Esophagus (tissue), 2 donors: ENCODE results near the gene CRLF2. TPM values are rescaled to one million over a fixed set of nuclear protein-coding genes. Genes with fewer than 3 reads are reported as not detected.
"Not testable (repeated sequence)": the region's sequence is repeated elsewhere in the genome, so short reads cannot be mapped to it uniquely, and the experiment has no call there.

ENCODE experiments used
- H3K27ac ChIP-seq, 2 donors: one replicate each; pipeline ENCODE4 v1.5.1; 2013; ENCODE audit warnings: low read depth in 2 of 2, mild to moderate bottlenecking in 2 of 2, inconsistent platforms in 1 of 2, low read length in 1 of 2, moderate library complexity in 1 of 2
- H3K27me3 ChIP-seq, 2 donors: one replicate each; pipeline ENCODE4 v1.6.1; 2013; ENCODE audit warnings: low read length in 2 of 2, control low read depth in 1 of 2, mild to moderate bottlenecking in 1 of 2; ENCODE audit not compliant: insufficient read depth in 2 of 2, control insufficient read depth in 1 of 2
- H3K36me3 ChIP-seq, 2 donors: one replicate each; pipeline ENCODE4 v1.6.1; 2013; ENCODE audit warnings: low read length in 1 of 2; ENCODE audit not compliant: control insufficient read depth in 2 of 2, insufficient read depth in 2 of 2
- H3K4me1 ChIP-seq, 2 donors: one replicate each; pipeline ENCODE4 v1.6.1; 2013; ENCODE audit warnings: low read length in 1 of 2; ENCODE audit not compliant: control insufficient read depth in 2 of 2, insufficient read depth in 2 of 2
- H3K4me3 ChIP-seq, 2 donors: one replicate each; pipeline ENCODE4 v1.5.1; 2013; ENCODE audit warnings: low read length in 2 of 2, mild to moderate bottlenecking in 2 of 2, low read depth in 1 of 2, moderate library complexity in 1 of 2
- H3K9me3 ChIP-seq, 2 donors: one replicate each; pipeline ENCODE4 v1.6.1; 2013; ENCODE audit warnings: mild to moderate bottlenecking in 2 of 2, low read depth in 1 of 2, low read length in 1 of 2, moderate library complexity in 1 of 2; ENCODE audit not compliant: control insufficient read depth in 2 of 2, insufficient read depth in 1 of 2
- WGBS, 2 donors: extraction: QIAGEN DNeasy Blood & Tissue Kit; methylation state at CpG; one replicate each; pipeline ENCODE4 v1.1.7; 2013; 5-methylcytosine and 5-hydroxymethylcytosine counted together
- polyA plus RNA-seq, 2 donors: library from polyadenylated mRNA; stranded (reverse); fragments of 200-250 nt; gene quantifications; one replicate each; pipeline ENCODE4 v1.2.3, GENCODE V29; 2013
- donor health status: healthy with polysubstance abuse.
- donor health status: Bipolar disorder and iron deficiency.

Gene CRLF2
- polyA plus RNA-seq, 2 donors: 0.09 TPM; not detected in 1

DNA sequence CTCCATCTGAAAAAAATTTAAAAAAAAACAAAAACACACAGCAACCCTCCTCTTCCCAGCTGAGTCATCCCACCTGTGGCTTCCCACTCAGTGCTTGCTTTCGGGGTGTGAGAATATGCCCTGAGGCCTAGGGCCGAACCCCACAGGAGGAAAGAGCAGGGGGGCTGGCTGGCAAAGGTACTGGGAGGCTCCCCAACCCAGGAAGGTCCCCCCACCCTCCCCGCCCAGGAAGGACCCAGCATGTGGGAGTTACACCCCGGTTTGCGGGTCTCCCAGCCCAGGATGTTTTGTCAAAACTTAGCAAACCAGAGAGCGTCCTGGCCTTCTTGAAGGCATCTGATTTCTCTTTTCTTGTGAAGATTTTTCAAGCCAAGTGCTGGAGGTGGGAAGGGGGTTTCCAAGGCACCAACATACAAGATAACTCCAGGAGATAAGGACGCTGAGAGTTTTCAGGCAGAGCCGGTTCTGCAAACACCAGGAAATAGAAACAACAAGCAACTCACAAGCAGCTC lies 30.5 kb upstream of the CRLF2 start:
- Histone ChIP-seq H3K4me1 (no peaks in the 10 kb centered on the region), H3K36me3 (no peaks in the 10 kb centered on the region), H3K27me3 (no peaks in the 10 kb centered on the region), H3K27ac (peak overlapping the region; percentile 47 to 60), H3K4me3 (no peak overlapping the region), H3K9me3 (no peaks in the 10 kb centered on the region)
- 17 to 27% methylated on average over 8 of the region's 8 CpGs for WGBS, 2 donors

- not testable (repeated sequence) for H3K9me3 ChIP-seq, H3K4me3 ChIP-seq, H3K36me3 ChIP-seq, H3K27ac ChIP-seq, H3K4me1 ChIP-seq, H3K27me3 ChIP-seq
- 86 to 96% methylated on average over 9 of the region's 10 CpGs for WGBS, 2 donors
These were observed 28.1 kb upstream of the CRLF2 start for GRCh38 chrX:1240551-1240950.

DNA sequence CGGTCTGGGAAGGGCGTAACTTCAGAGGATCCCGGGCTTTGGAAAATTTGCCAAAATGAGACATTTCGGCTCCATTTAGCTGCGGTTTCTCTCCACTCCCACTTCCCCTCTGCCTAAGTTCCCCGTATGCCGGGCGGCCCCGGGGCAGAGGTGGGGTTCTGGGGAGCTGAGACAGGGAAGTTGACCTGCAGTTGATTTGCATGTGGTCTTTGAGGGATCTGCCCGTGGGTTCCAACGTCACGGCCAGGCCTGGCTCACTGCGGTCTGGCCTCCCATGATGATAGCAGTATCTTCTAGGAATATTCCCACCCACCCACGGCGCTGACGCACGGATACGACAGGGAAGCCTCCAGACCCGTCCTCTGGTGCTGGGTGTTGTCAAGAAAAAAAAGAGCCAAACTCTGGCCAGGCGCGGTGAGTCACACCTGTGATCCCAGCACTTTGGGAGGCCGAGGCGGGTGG lies 27.3 kb upstream of the CRLF2 start:
- no peaks in the 10 kb centered on the region for H3K36me3 ChIP-seq
- H3K27ac ChIP-seq: no peak overlapping the region
- H3K4me1 ChIP-seq: no peaks in the 10 kb centered on the region
- H3K27me3 ChIP-seq: no peaks in the 10 kb centered on the region
- WGBS, 2 donors: 82% methylated on average over 23 of the region's 23 CpGs
- H3K9me3 ChIP-seq: no peaks in the 10 kb centered on the region
- H3K4me3 ChIP-seq: no peak overlapping the region

DNA sequence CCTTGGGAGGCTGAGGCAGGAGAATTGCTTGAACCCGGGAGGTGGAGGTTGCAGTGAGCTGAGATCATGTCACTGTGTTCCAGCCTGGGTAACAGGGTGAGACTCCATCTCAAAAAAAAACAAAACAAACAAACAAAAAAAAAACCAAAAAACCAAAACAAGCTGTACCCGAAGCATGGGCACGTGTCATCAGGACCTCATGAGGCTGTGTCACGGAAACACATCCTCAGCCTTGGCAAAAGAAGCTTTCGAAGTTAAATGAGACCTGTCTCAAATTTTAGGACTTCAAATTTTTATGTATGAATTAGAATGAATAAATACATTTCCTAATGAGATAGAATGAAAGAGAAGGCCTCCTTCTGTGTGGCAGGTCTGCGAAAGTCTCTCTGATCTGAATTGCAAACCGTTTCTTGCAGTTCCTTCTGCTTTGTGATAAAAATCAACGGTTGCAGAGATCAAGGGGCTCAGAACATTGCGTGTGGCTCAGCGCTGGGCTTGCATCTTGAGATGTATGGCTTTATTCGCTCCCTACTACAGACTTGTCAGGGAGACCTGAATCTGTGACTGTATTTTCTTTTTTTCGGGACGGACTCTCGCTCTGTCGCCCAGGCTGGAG lies 19.5 kb upstream of the CRLF2 start:
- Histone ChIP-seq H3K9me3 (no peaks in the 10 kb centered on the region), H3K27ac (no peak overlapping the region), H3K27me3 (no peaks in the 10 kb centered on the region), H3K4me3 (no peak overlapping the region), H3K36me3 (no peaks in the 10 kb centered on the region), H3K4me1 (no peaks in the 10 kb centered on the region)
- 65 to 73% methylated on average over 15 of the region's 15 CpGs for WGBS, 2 donors

- not testable (repeated sequence) for H3K27me3 ChIP-seq, H3K9me3 ChIP-seq, H3K27ac ChIP-seq, H3K4me3 ChIP-seq, H3K36me3 ChIP-seq, H3K4me1 ChIP-seq
- WGBS, 2 donors: 86 to 87% methylated on average over 8 of the region's 8 CpGs
These were observed 15.7 kb upstream of the CRLF2 start for GRCh38 chrX:1228101-1228500.

- no peaks in the 10 kb centered on the region for H3K27me3 ChIP-seq
- no peak overlapping the region for H3K27ac ChIP-seq
- no peak overlapping the region for H3K4me3 ChIP-seq
- H3K9me3 ChIP-seq: peaks cover 6 to 9% of the 10 kb centered on the region in 2 donors
- H3K36me3 ChIP-seq: no peaks in the 10 kb centered on the region
- no peaks in the 10 kb centered on the region for H3K4me1 ChIP-seq
These were observed 13.8 kb upstream of the CRLF2 start for GRCh38 chrX:1226249-1226648.

DNA sequence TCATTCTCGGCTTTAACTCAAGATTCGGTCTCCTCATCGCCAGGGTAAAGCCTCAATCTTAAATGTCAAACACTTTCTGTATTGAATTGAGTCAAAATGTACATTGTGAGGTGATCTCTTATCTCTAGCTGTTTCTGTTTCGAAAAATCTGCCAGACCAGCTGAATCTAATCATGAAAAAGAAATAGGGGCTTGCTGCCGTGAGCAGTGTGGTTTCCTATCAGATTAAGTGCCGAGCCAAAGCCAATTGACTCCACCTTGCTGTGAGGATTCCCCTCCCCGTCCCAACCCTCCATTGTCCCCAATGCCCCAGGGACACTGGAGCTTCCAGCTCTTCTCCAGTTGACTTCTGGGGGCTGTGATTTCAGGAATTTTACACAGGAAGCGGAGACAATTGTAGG lies 12.5 kb upstream of the CRLF2 start:
- 41 to 48% methylated on average over 8 of the region's 8 CpGs for whole genome bisulfite sequencing, 2 donors
- Histone ChIP-seq H3K4me3 (no peak overlapping the region), H3K4me1 (no peaks in the 10 kb centered on the region)

DNA sequence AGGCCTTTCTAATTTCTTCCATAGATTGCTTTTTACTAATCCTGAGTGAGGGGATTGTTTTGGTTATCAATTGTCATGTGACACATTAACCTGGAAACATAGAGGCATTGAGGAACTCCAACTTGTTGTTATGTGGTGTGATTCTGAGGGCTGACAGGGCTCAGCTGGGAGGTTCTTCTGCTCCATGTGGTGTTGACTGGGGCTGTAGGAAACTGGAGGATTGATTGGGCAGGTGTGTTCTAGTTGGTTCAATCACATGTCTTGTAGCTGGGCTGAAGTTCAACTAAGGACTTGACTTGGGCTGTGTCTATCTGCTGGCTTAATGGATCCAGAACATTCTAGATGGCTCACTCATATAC lies 10.8 kb upstream of the CRLF2 start:
- peaks cover 6 to 9% of the 10 kb centered on the region in 2 donors for H3K9me3 ChIP-seq
- H3K36me3 ChIP-seq: no peaks in the 10 kb centered on the region
- no peaks in the 10 kb centered on the region for H3K27me3 ChIP-seq
- no peak overlapping the region for H3K27ac ChIP-seq
- no peaks in the 10 kb centered on the region for H3K4me1 ChIP-seq
- H3K4me3 ChIP-seq: no peak overlapping the region

More for the DNA sequence above, 12.5 kb upstream of the CRLF2 start:
- H3K27ac ChIP-seq: no peak overlapping the region
- H3K9me3 ChIP-seq: peaks cover 6 to 9% of the 10 kb centered on the region in 2 donors
- no peaks in the 10 kb centered on the region for H3K36me3 ChIP-seq
- H3K27me3 ChIP-seq: no peaks in the 10 kb centered on the region

GRCh38 chrX:1222531-1223241 lies 10.2 kb upstream of the CRLF2 start:
- H3K27ac ChIP-seq: no peak overlapping the region
- peaks cover 6 to 9% of the 10 kb centered on the region in 2 donors for H3K9me3 ChIP-seq
- no peak overlapping the region for H3K4me3 ChIP-seq
- H3K27me3 ChIP-seq: no peaks in the 10 kb centered on the region
- H3K36me3 ChIP-seq: no peaks in the 10 kb centered on the region
- WGBS, 2 donors: 81 to 85% methylated on average over 17 of the region's 17 CpGs
- no peaks in the 10 kb centered on the region for H3K4me1 ChIP-seq
